Neutrophil (primary cell): ENCODE measurements around the gene DOCK4.

Experiments
- H3K27ac ChIP-seq: fragments of 200-600 bp; sonication (generic); 2 replicates; pipeline ENCODE4 v1.5.1; 2016; ENCODE audit warnings: mild to moderate bottlenecking, moderate library complexity
- H3K27me3 ChIP-seq: fragments of 200-600 bp; sonication (generic); 2 replicates; pipeline ENCODE4 v1.6.0; 2016; ENCODE audit warnings: mild to moderate bottlenecking
- H3K36me3 ChIP-seq: fragments of 200-600 bp; sonication (generic); 2 replicates; pipeline ENCODE4 v1.5.1; 2017
- H3K4me1 ChIP-seq, 2 experiments: fragments of 200-600 bp in 1 of 2; sonication (generic) in 1 of 2; 1 replicate in 1 of 2; 2 replicates in 1 of 2; pipeline versions ENCODE4 v1.5.1 to v1.6.1; 2013 to 2016; ENCODE audit warnings: low read depth in 1 of 2, low read length in 1 of 2, mild to moderate bottlenecking in 1 of 2, moderate library complexity in 1 of 2; ENCODE audit not compliant: control insufficient read depth in 1 of 2, insufficient read depth in 1 of 2
- H3K4me3 ChIP-seq, 2 experiments: fragments of 200-600 bp in 1 of 2; sonication (generic) in 1 of 2; 1 replicate in 1 of 2; 2 replicates in 1 of 2; pipeline ENCODE4 v1.5.1; 2013 to 2016; ENCODE audit warnings: low read depth in 1 of 2, low read length in 1 of 2, mild to moderate bottlenecking in 1 of 2, moderate library complexity in 1 of 2
- H3K9me3 ChIP-seq: fragments of 200-600 bp; sonication (generic); 2 replicates; pipeline ENCODE4 v1.5.1; 2016
- TF ChIP-seq, protein P1 (sequence below): fragments of 200-600 bp; sonication (generic); IDR thresholded peaks from 2 replicates; pipeline ENCODE4 v1.5.1; 2016; ENCODE audit warnings: antibody characterized with exemption

The DOCK4 gene

GRCh38 chr7:111788286-111789047 is 417.7 kb downstream of the DOCK4 start:
- no peaks in the 10 kb centered on the region for H3K9me3 ChIP-seq
- no peak overlapping the region for H3K27ac ChIP-seq
- H3K27me3 ChIP-seq, result no peaks in the 10 kb centered on the region
- H3K4me1 ChIP-seq, result no peaks in the 10 kb centered on the region
- H3K36me3 ChIP-seq, result no peaks in the 10 kb centered on the region
- no peak overlapping the region for H3K4me3 ChIP-seq
- TF ChIP-seq, protein P1, sequence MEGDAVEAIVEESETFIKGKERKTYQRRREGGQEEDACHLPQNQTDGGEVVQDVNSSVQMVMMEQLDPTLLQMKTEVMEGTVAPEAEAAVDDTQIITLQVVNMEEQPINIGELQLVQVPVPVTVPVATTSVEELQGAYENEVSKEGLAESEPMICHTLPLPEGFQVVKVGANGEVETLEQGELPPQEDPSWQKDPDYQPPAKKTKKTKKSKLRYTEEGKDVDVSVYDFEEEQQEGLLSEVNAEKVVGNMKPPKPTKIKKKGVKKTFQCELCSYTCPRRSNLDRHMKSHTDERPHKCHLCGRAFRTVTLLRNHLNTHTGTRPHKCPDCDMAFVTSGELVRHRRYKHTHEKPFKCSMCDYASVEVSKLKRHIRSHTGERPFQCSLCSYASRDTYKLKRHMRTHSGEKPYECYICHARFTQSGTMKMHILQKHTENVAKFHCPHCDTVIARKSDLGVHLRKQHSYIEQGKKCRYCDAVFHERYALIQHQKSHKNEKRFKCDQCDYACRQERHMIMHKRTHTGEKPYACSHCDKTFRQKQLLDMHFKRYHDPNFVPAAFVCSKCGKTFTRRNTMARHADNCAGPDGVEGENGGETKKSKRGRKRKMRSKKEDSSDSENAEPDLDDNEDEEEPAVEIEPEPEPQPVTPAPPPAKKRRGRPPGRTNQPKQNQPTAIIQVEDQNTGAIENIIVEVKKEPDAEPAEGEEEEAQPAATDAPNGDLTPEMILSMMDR, result no peak

DNA sequence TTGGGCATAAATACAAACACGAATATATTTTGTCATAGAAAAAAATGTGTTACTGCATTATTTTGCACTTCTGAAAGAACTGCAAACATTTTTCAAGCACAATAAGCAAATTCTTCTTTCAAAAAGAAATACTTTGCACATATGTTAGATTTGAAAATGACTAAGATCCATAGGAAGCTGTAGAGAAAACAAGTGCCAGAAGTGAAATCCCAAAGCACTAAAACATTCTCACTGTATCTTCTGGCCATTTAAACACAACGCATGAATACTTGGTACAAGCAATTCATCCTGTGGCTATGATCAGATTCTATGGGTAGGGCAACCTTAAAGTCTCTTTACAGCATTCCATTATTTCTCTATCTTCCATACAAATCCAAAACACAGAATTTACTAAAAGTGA is 418.5 kb downstream of the DOCK4 start:
- Histone ChIP-seq H3K4me1 (no peaks in the 10 kb centered on the region), H3K27me3 (no peaks in the 10 kb centered on the region), H3K36me3 (no peaks in the 10 kb centered on the region), H3K4me3 (no peak overlapping the region), H3K27ac (no peak overlapping the region), H3K9me3 (no peaks in the 10 kb centered on the region)
- TF ChIP-seq, protein P1, result no peak

GRCh38 chr7:111787099-111787498 is 419.1 kb downstream of the DOCK4 start:
- Histone ChIP-seq H3K4me1 (no peaks in the 10 kb centered on the region), H3K4me3 (no peak overlapping the region), H3K9me3 (no peaks in the 10 kb centered on the region), H3K27ac (no peak overlapping the region), H3K36me3 (no peaks in the 10 kb centered on the region), H3K27me3 (no peaks in the 10 kb centered on the region)
- TF ChIP-seq, protein P1, result no peak

- H3K27ac ChIP-seq, result no peak overlapping the region
- TF ChIP-seq, protein P1, result no peak
- H3K9me3 ChIP-seq, result no peaks in the 10 kb centered on the region
- no peaks in the 10 kb centered on the region for H3K27me3 ChIP-seq
- H3K4me3 ChIP-seq, result no peak overlapping the region
- H3K4me1 ChIP-seq, result no peaks in the 10 kb centered on the region
- H3K36me3 ChIP-seq, result no peaks in the 10 kb centered on the region
Measured at GRCh38 chr7:111785076-111785475, 421.1 kb downstream of the DOCK4 start.

- TF ChIP-seq, protein P1, result no peak
- Histone ChIP-seq H3K4me1 (no peaks in the 10 kb centered on the region), H3K36me3 (no peaks in the 10 kb centered on the region), H3K27me3 (no peaks in the 10 kb centered on the region), H3K27ac (no peak overlapping the region), H3K4me3 (no peak overlapping the region), H3K9me3 (no peaks in the 10 kb centered on the region)
Measured at GRCh38 chr7:111784296-111784695, 421.9 kb downstream of the DOCK4 start.
